Measurements from ENCODE around the gene PLEKHF1. TPM values are rescaled to one million over a fixed set of nuclear protein-coding genes. Genes with fewer than 3 reads are reported as not detected.

The PLEKHF1 gene
- total and polyA plus RNA-seq, 2 experiments from 2014 or later = 10.1 to 25.1 TPM

DNA sequence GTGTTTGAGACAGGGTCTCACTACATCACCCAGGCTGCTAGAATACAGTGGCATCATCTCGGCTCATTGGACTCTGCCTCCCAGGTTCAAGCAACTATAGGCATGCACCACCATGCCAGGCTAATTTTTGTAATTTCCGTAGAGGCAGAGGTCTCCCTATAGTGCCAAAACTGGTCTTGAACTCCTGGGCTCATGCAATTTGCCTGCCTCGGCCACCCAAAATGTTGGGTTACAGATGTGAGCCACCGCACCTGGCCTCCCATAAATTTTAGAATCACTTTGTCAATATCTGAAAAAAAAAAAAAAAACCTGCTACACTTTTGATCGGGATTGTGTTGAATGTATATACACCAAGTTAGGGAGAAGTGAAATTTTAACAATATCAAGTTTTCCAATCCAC is 11.9 kb upstream of the PLEKHF1 start (continued):
- TF ChIP-seq, protein P1, sequence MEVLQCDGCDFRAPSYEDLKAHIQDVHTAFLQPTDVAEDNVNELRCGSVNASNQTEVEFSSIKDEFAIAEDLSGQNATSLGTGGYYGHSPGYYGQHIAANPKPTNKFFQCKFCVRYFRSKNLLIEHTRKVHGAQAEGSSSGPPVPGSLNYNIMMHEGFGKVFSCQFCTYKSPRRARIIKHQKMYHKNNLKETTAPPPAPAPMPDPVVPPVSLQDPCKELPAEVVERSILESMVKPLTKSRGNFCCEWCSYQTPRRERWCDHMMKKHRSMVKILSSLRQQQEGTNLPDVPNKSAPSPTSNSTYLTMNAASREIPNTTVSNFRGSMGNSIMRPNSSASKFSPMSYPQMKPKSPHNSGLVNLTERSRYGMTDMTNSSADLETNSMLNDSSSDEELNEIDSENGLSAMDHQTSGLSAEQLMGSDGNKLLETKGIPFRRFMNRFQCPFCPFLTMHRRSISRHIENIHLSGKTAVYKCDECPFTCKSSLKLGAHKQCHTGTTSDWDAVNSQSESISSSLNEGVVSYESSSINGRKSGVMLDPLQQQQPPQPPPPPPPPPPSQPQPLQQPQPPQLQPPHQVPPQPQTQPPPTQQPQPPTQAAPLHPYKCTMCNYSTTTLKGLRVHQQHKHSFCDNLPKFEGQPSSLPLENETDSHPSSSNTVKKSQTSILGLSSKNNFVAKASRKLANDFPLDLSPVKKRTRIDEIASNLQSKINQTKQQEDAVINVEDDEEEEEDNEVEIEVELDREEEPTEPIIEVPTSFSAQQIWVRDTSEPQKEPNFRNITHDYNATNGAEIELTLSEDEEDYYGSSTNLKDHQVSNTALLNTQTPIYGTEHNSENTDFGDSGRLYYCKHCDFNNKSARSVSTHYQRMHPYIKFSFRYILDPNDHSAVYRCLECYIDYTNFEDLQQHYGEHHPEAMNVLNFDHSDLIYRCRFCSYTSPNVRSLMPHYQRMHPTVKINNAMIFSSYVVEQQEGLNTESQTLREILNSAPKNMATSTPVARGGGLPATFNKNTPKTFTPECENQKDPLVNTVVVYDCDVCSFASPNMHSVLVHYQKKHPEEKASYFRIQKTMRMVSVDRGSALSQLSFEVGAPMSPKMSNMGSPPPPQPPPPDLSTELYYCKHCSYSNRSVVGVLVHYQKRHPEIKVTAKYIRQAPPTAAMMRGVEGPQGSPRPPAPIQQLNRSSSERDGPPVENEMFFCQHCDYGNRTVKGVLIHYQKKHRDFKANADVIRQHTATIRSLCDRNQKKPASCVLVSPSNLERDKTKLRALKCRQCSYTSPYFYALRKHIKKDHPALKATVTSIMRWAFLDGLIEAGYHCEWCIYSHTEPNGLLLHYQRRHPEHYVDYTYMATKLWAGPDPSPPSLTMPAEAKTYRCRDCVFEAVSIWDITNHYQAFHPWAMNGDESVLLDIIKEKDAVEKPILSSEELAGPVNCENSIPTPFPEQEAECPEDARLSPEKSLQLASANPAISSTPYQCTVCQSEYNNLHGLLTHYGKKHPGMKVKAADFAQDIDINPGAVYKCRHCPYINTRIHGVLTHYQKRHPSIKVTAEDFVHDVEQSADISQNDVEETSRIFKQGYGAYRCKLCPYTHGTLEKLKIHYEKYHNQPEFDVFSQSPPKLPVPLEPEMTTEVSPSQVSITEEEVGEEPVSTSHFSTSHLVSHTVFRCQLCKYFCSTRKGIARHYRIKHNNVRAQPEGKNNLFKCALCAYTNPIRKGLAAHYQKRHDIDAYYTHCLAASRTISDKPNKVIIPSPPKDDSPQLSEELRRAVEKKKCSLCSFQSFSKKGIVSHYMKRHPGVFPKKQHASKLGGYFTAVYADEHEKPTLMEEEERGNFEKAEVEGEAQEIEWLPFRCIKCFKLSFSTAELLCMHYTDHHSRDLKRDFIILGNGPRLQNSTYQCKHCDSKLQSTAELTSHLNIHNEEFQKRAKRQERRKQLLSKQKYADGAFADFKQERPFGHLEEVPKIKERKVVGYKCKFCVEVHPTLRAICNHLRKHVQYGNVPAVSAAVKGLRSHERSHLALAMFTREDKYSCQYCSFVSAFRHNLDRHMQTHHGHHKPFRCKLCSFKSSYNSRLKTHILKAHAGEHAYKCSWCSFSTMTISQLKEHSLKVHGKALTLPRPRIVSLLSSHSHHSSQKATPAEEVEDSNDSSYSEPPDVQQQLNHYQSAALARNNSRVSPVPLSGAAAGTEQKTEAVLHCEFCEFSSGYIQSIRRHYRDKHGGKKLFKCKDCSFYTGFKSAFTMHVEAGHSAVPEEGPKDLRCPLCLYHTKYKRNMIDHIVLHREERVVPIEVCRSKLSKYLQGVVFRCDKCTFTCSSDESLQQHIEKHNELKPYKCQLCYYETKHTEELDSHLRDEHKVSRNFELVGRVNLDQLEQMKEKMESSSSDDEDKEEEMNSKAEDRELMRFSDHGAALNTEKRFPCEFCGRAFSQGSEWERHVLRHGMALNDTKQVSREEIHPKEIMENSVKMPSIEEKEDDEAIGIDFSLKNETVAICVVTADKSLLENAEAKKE (CRISPR knock-in tag; IDR thresholded peaks at IDR 0.05) = no peak

DNA sequence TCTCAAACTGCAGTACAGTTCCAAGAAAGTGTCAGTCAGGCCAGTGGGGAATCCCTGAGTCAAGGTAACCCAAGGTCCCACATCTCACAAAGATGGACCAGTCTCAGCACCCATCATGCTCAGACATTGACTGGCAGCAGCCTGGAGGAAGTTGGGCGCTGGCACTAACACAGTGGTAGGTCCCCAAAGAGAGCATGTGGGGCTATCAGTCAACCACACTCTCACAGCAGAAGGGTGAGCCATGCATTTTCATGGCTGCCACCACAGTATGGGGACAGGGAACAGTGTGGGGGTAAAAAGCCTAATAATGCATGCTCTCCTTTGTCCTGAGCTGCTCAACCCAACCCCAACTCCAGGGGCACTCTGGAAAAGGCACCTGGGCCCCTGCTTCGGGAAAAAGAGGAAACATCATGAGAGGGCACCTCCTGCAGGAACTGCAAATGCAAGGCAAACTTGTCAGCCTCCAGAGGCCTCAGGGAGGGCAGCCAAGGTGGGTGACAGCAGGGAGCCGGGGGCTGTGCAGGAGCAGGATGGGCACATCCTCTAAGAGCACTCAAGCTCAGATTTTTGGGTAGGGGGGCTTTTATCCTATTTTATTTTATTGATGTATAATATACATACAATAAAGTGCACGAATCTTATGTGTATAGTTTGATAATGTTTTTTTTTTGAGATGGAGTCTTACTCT is 9.5 kb upstream of the PLEKHF1 start:
- DNase-seq (ENCODE audit: low spot score) (no peak), ATAC-seq (no peak)
- Histone ChIP-seq H3K79me2 (replicated peaks; ENCODE audit: insufficient read depth) (no peaks in the 10 kb centered on the region), H3K27me3 (ENCODE audit: insufficient read depth) (no peaks in the 10 kb centered on the region), H4K20me1 (replicated peaks; ENCODE audit: insufficient read depth) (no peaks in the 10 kb centered on the region), H3K9me2 (ENCODE audit: insufficient read depth) (no peaks in the 10 kb centered on the region), H3F3A (replicated peaks; ENCODE audit: low read depth) (no peaks in the 10 kb centered on the region), H3K4me1 (ENCODE audit: insufficient read depth) (no peaks in the 10 kb centered on the region), H3K27ac (ENCODE audit: low read depth) (no peak overlapping the region), H2AFZ (no peak overlapping the region), H3K4me3 (no peak overlapping the region), H3K4me2 (no peak overlapping the region), H3K36me3 (ENCODE audit: insufficient read depth) (no peaks in the 10 kb centered on the region)
- TF ChIP-seq, protein P2, sequence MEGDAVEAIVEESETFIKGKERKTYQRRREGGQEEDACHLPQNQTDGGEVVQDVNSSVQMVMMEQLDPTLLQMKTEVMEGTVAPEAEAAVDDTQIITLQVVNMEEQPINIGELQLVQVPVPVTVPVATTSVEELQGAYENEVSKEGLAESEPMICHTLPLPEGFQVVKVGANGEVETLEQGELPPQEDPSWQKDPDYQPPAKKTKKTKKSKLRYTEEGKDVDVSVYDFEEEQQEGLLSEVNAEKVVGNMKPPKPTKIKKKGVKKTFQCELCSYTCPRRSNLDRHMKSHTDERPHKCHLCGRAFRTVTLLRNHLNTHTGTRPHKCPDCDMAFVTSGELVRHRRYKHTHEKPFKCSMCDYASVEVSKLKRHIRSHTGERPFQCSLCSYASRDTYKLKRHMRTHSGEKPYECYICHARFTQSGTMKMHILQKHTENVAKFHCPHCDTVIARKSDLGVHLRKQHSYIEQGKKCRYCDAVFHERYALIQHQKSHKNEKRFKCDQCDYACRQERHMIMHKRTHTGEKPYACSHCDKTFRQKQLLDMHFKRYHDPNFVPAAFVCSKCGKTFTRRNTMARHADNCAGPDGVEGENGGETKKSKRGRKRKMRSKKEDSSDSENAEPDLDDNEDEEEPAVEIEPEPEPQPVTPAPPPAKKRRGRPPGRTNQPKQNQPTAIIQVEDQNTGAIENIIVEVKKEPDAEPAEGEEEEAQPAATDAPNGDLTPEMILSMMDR (conservative IDR thresholded peaks at IDR 0.05; ENCODE audit: low read depth in 2 of 2) = 0 out of 4 replicates have a peak, but pooled peaks of 1 of the 2 experiments have one; percentile 15
- TF ChIP-seq, protein P3, sequence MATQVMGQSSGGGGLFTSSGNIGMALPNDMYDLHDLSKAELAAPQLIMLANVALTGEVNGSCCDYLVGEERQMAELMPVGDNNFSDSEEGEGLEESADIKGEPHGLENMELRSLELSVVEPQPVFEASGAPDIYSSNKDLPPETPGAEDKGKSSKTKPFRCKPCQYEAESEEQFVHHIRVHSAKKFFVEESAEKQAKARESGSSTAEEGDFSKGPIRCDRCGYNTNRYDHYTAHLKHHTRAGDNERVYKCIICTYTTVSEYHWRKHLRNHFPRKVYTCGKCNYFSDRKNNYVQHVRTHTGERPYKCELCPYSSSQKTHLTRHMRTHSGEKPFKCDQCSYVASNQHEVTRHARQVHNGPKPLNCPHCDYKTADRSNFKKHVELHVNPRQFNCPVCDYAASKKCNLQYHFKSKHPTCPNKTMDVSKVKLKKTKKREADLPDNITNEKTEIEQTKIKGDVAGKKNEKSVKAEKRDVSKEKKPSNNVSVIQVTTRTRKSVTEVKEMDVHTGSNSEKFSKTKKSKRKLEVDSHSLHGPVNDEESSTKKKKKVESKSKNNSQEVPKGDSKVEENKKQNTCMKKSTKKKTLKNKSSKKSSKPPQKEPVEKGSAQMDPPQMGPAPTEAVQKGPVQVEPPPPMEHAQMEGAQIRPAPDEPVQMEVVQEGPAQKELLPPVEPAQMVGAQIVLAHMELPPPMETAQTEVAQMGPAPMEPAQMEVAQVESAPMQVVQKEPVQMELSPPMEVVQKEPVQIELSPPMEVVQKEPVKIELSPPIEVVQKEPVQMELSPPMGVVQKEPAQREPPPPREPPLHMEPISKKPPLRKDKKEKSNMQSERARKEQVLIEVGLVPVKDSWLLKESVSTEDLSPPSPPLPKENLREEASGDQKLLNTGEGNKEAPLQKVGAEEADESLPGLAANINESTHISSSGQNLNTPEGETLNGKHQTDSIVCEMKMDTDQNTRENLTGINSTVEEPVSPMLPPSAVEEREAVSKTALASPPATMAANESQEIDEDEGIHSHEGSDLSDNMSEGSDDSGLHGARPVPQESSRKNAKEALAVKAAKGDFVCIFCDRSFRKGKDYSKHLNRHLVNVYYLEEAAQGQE (IDR thresholded peaks at IDR 0.05; ENCODE audit: unreplicated experiment) = no peak
- no peaks in the 10 kb centered on the region for H3K4me1 Mint-ChIP-seq
- H3K27ac Mint-ChIP-seq = no peak overlapping the region
- H3K36me3 Mint-ChIP-seq (ENCODE audit: low read depth) = no peaks in the 10 kb centered on the region
- H3K27me3 Mint-ChIP-seq (ENCODE audit: insufficient read depth, low read depth, poor library complexity) = no peaks in the 10 kb centered on the region
- H3K9me3 Mint-ChIP-seq = peaks cover 10% of the 10 kb centered on the region
- no peak overlapping the region for H3K4me3 Mint-ChIP-seq

All from GM23338 (cell line).